ENCODE data around the gene FMOD. TPM values are rescaled to one million over a fixed set of nuclear protein-coding genes. Genes with fewer than 3 reads are reported as not detected.
"Not testable (repeated sequence)": the region's sequence is repeated elsewhere in the genome, so short reads cannot be mapped to it uniquely, and the experiment has no call there.

Gene FMOD
- total RNA-seq, 1 donor from 2014 or later = 11.2 TPM

- no peak for TF ChIP-seq CTCF (IDR thresholded peaks at IDR 0.05; ENCODE audit: borderline replicate concordance)
- Histone ChIP-seq H3K4me1 (peaks cover 33% of the 10 kb centered on the region), H3K4me3 (no peak overlapping the region), H3K36me3 (peaks cover 7% of the 10 kb centered on the region), H3K27me3 (ENCODE audit: low read depth) (no peaks in the 10 kb centered on the region), H3K27ac (replicated peaks) (no peak overlapping the region), H3K9me3 (replicated peaks) (no peaks in the 10 kb centered on the region)
- intact Hi-C loops (cut with micrococcal nuclease) = no loop called here
- no peak for DNase-seq
Measured at GRCh38 chr1:203302456-203302855, 48.5 kb downstream of the FMOD start.

- Histone ChIP-seq H3K4me3 (no peak overlapping the region), H3K4me1 (peaks cover 29% of the 10 kb centered on the region), H3K27ac (replicated peaks) (no peak overlapping the region), H3K36me3 (no peaks in the 10 kb centered on the region), H3K9me3 (replicated peaks) (no peaks in the 10 kb centered on the region), H3K27me3 (ENCODE audit: low read depth) (no peaks in the 10 kb centered on the region)
- TF ChIP-seq CTCF (IDR thresholded peaks at IDR 0.05; ENCODE audit: borderline replicate concordance) = no peak
- DNase-seq = no peak
- intact Hi-C loops (cut with micrococcal nuclease) = no loop called here
Measured at GRCh38 chr1:203301331-203301668, 49.6 kb downstream of the FMOD start.

- no peak for TF ChIP-seq CTCF (IDR thresholded peaks at IDR 0.05; ENCODE audit: borderline replicate concordance)
- DNase-seq = no peak
- Histone ChIP-seq H3K27ac (replicated peaks) (no peak overlapping the region), H3K4me3 (no peak overlapping the region), H3K9me3 (replicated peaks) (no peaks in the 10 kb centered on the region), H3K27me3 (ENCODE audit: low read depth) (no peaks in the 10 kb centered on the region), H3K36me3 (no peaks in the 10 kb centered on the region), H3K4me1 (peaks cover 29% of the 10 kb centered on the region)
- intact Hi-C loops (cut with micrococcal nuclease) = no loop called here
Measured at GRCh38 chr1:203300441-203301330, 50.2 kb downstream of the FMOD start.

- H3K9me3 ChIP-seq (replicated peaks); DNase-seq; H3K36me3 ChIP-seq; H3K4me3 ChIP-seq; intact Hi-C loops (cut with micrococcal nuclease); H3K27me3 ChIP-seq (ENCODE audit: low read depth); H3K27ac ChIP-seq (replicated peaks): not testable (repeated sequence)
- H3K4me1 ChIP-seq = peaks cover 25% of the 10 kb centered on the region
Measured at GRCh38 chr1:203299719-203300429, 51.0 kb downstream of the FMOD start.

GRCh38 chr1:203299169-203299568, 51.8 kb downstream of the FMOD start:
- no peak for DNase-seq
- intact Hi-C loops (cut with micrococcal nuclease) = no loop called here
- TF ChIP-seq CTCF (IDR thresholded peaks at IDR 0.05; ENCODE audit: borderline replicate concordance) = no peak
- Histone ChIP-seq H3K27me3 (ENCODE audit: low read depth) (no peaks in the 10 kb centered on the region), H3K27ac (replicated peaks) (no peak overlapping the region), H3K4me3 (no peak overlapping the region), H3K4me1 (peaks cover 18% of the 10 kb centered on the region), H3K9me3 (replicated peaks) (no peaks in the 10 kb centered on the region), H3K36me3 (no peaks in the 10 kb centered on the region)
